Liver (tissue), 9 donors: ENCODE results near the gene KRT14. TPM values are rescaled to one million over a fixed set of nuclear protein-coding genes. Genes with fewer than 3 reads are reported as not detected.
"Not testable (repeated sequence)": the region's sequence is repeated elsewhere in the genome, so short reads cannot be mapped to it uniquely, and the experiment has no call there.

Source experiments
- DNase-seq: peaks from one replicate; pipeline ENCODE4 v3.0.0-alpha.2; 2017; ENCODE audit warnings: low spot score
- H3K27ac ChIP-seq, 2 donors: one replicate each; pipeline ENCODE4 v1.7.0; 2013; ENCODE audit warnings: inconsistent platforms in 2 of 2, low read length in 2 of 2, control low read depth in 1 of 2, low read depth in 1 of 2, mild to moderate bottlenecking in 1 of 2
- H3K27me3 ChIP-seq, 4 donors: one replicate each; pipeline versions ENCODE4 v1.6.1 to v1.7.0; 2013; ENCODE audit warnings: low read length in 3 of 4, inconsistent platforms in 1 of 4, mild to moderate bottlenecking in 1 of 4, moderate library complexity in 1 of 4; ENCODE audit not compliant: control insufficient read depth in 4 of 4, insufficient read depth in 4 of 4
- H3K36me3 ChIP-seq, 4 donors: one replicate each; pipeline versions ENCODE4 v1.6.1 to v1.7.0; 2013; ENCODE audit warnings: low read length in 3 of 4, mild to moderate bottlenecking in 3 of 4, low read depth in 1 of 4, moderate library complexity in 1 of 4; ENCODE audit not compliant: control insufficient read depth in 4 of 4, insufficient read depth in 3 of 4
- H3K4me1 ChIP-seq, 4 donors: one replicate each; pipeline versions ENCODE4 v1.6.1 to v1.7.0; 2013; ENCODE audit warnings: low read length in 3 of 4, mild to moderate bottlenecking in 3 of 4, moderate library complexity in 1 of 4; ENCODE audit not compliant: control insufficient read depth in 4 of 4, insufficient read depth in 4 of 4
- H3K4me3 ChIP-seq, 3 donors: one replicate each; pipeline versions ENCODE4 v1.6.1 to v1.7.0; 2013; ENCODE audit warnings: low read length in 3 of 3, control low read depth in 1 of 3, low read depth in 1 of 3, mild to moderate bottlenecking in 1 of 3
- H3K9ac ChIP-seq, 2 donors: one replicate each; pipeline ENCODE4 v1.7.0; 2013; ENCODE audit warnings: low read length in 2 of 2, mild to moderate bottlenecking in 2 of 2, moderate library complexity in 2 of 2, control low read depth in 1 of 2, low read depth in 1 of 2
- H3K9me3 ChIP-seq, 4 donors: one replicate each; pipeline versions ENCODE4 v1.6.1 to v1.7.0; 2013; ENCODE audit warnings: low read length in 3 of 4; ENCODE audit not compliant: control insufficient read depth in 4 of 4
- CTCF ChIP-seq: fragments of 150-350 bp; IDR thresholded peaks from 2 replicates; pipeline ENCODE4 v1.5.1; 2017; ENCODE audit warnings: improper control_type of control experiment, low read depth, low read length; ENCODE audit not compliant: missing input control
- EGR1 ChIP-seq, 2 donors: IDR thresholded peaks; 2 replicates each; pipeline ENCODE4 v1.6.1; 2016 to 2018; ENCODE audit warnings: antibody characterized with exemption in 2 of 2, low read depth in 2 of 2
- FOXA1 ChIP-seq: IDR thresholded peaks from 2 replicates; pipeline ENCODE4 v1.6.1; 2016; ENCODE audit warnings: antibody characterized with exemption
- FOXA2 ChIP-seq: IDR thresholded peaks from 2 replicates; pipeline ENCODE4 v1.6.1; 2016; ENCODE audit warnings: antibody characterized with exemption
- GABPA ChIP-seq, 2 donors: IDR thresholded peaks in 1 of 2; conservative IDR thresholded peaks in 1 of 2; 2 replicates each; pipeline ENCODE4 v1.6.1; 2016; ENCODE audit warnings: antibody characterized with exemption in 2 of 2, mild to moderate bottlenecking in 1 of 2, moderate library complexity in 1 of 2
- HNF4A ChIP-seq, 2 donors: conservative IDR thresholded peaks; 2 replicates each; pipeline ENCODE4 v1.6.1; 2016; ENCODE audit warnings: antibody characterized with exemption in 2 of 2, mild to moderate bottlenecking in 2 of 2
- HNF4G ChIP-seq: IDR thresholded peaks from 2 replicates; pipeline ENCODE4 v1.6.1; 2016; ENCODE audit warnings: antibody characterized with exemption
- JUND ChIP-seq, 2 donors: IDR thresholded peaks; 2 replicates each; pipeline ENCODE4 v1.6.1; 2016; ENCODE audit warnings: antibody characterized with exemption in 2 of 2
- MAX ChIP-seq: IDR thresholded peaks from 2 replicates; pipeline ENCODE4 v1.6.1; 2016; ENCODE audit warnings: antibody characterized with exemption
- NR2F2 ChIP-seq: IDR thresholded peaks from 2 replicates; pipeline ENCODE4 v1.6.1; 2016; ENCODE audit warnings: antibody characterized with exemption
- RAD21 ChIP-seq, 2 donors: IDR thresholded peaks; 2 replicates each; pipeline ENCODE4 v1.6.1; 2016; ENCODE audit warnings: antibody characterized with exemption in 2 of 2, mild to moderate bottlenecking in 2 of 2
- REST ChIP-seq: IDR thresholded peaks from 2 replicates; pipeline ENCODE4 v1.6.1; 2016; ENCODE audit warnings: antibody characterized with exemption, mild to moderate bottlenecking
- RXRA ChIP-seq, 2 donors: IDR thresholded peaks; 2 replicates each; pipeline ENCODE4 v1.6.1; 2017 to 2018; ENCODE audit warnings: antibody characterized with exemption in 2 of 2, mild to moderate bottlenecking in 1 of 2
- SP1 ChIP-seq: IDR thresholded peaks from 2 replicates; pipeline ENCODE4 v1.6.1; 2018; ENCODE audit warnings: antibody characterized with exemption, mild to moderate bottlenecking
- YY1 ChIP-seq: IDR thresholded peaks from 2 replicates; pipeline ENCODE4 v1.6.1; 2016; ENCODE audit warnings: antibody characterized with exemption, mild to moderate bottlenecking
- ZBTB33 ChIP-seq: IDR thresholded peaks from 2 replicates; pipeline ENCODE4 v1.6.1; 2016; ENCODE audit warnings: antibody characterized with exemption
- WGBS: extraction: QIAGEN DNeasy Blood & Tissue Kit; methylation state at CpG from one replicate; pipeline ENCODE4 v1.1.7; 2013; 5-methylcytosine and 5-hydroxymethylcytosine counted together
- polyA plus RNA-seq, 2 donors: library from polyadenylated mRNA; stranded (reverse) in 1 of 2; unstranded in 1 of 2; fragments of 200-250 nt in 1 of 2; fragments of >200 nt in 1 of 2; fragmentation: Nextera tagmentation in 1 of 2; extraction: Ambion mirVana in 1 of 2; gene quantifications; one replicate each; pipeline versions ENCODE4 v1.2.1 to v1.2.3, GENCODE V29; 2013 to 2015
- total RNA-seq, 2 donors: library from RNA; depleted of rRNA; stranded (reverse); fragments of >200 nt; gene quantifications; one replicate each; pipeline ENCODE4 v1.2.3, GENCODE V29; 2014
- donor health status: healthy.
- donor health status: healthy.
- donor health status: healthy.
- donor health status: healthy.
- donor health status: healthy.

Gene KRT14
- total and polyA plus RNA-seq, 4 donors, result not detected

- H3K27me3 ChIP-seq, result peaks cover 0 to 13% (median 0%) of the 10 kb centered on the region in 4 donors
- TF ChIP-seq HNF4G, result no peak
- no peak for TF ChIP-seq RAD21 (IDR thresholded peaks at IDR 0.05)
- TF ChIP-seq HNF4A (conservative IDR thresholded peaks at IDR 0.05), result no peak
- TF ChIP-seq CTCF, result no peak
- no peak for TF ChIP-seq SP1
- no peak for TF ChIP-seq EGR1 (IDR thresholded peaks at IDR 0.05; ENCODE audit: low read depth in 2 of 2)
- no peak for TF ChIP-seq JUND (IDR thresholded peaks at IDR 0.05)
- no peak for TF ChIP-seq MAX
- TF ChIP-seq ZBTB33, result no peak
- no peak for TF ChIP-seq FOXA1
- no peak for TF ChIP-seq YY1
- no peaks in the 10 kb centered on the region for H3K4me1 ChIP-seq
- no peak overlapping the region for H3K27ac ChIP-seq
- H3K4me3 ChIP-seq, result no peak overlapping the region
- no peak for DNase-seq
- no peak overlapping the region for H3K9ac ChIP-seq
- H3K36me3 ChIP-seq, result no peaks in the 10 kb centered on the region
- no peaks in the 10 kb centered on the region for H3K9me3 ChIP-seq
- WGBS, result 73% methylated on average over 5 of the region's 5 CpGs
Observed at GRCh38 chr17:41578971-41579370, 7.7 kb downstream of the KRT14 start.

- Histone ChIP-seq H3K27me3 (peaks cover 0 to 13% (median 0%) of the 10 kb centered on the region in 4 donors), H3K9me3 (no peaks in the 10 kb centered on the region), H3K9ac (no peak overlapping the region), H3K4me3 (no peak overlapping the region), H3K4me1 (no peaks in the 10 kb centered on the region), H3K27ac (no peak overlapping the region), H3K36me3 (no peaks in the 10 kb centered on the region)
- no peak for DNase-seq
- WGBS, result 82% methylated on average over 1 of the region's 1 CpG
- TF ChIP-seq SP1 (no peak), FOXA2 (no peak), MAX (no peak), FOXA1 (no peak), HNF4G (no peak), EGR1 (IDR thresholded peaks at IDR 0.05; ENCODE audit: low read depth in 2 of 2) (no peak), RXRA (IDR thresholded peaks at IDR 0.05) (no peak), REST (no peak), JUND (IDR thresholded peaks at IDR 0.05) (no peak), NR2F2 (no peak), GABPA (IDR thresholded peaks at IDR 0.05 in 1 of 2, conservative IDR thresholded peaks at IDR 0.05 in 1 of 2) (no peak), ZBTB33 (no peak)
Observed at GRCh38 chr17:41578538-41578937, 8.2 kb downstream of the KRT14 start.

GRCh38 chr17:41576740-41577139, 10.0 kb downstream of the KRT14 start:
- peaks cover 0 to 13% (median 0%) of the 10 kb centered on the region in 4 donors for H3K27me3 ChIP-seq
- H3K9me3 ChIP-seq, H3K27ac ChIP-seq, H3K4me3 ChIP-seq, H3K36me3 ChIP-seq, H3K4me1 ChIP-seq, DNase-seq, H3K9ac ChIP-seq: not testable (repeated sequence)
- WGBS, result 82% methylated on average over 4 of the region's 4 CpGs
